SH-SY5Y (cell line): ENCODE measurements around the gene PSD4.

Source experiments
- GATA2 ChIP-seq: IDR thresholded peaks from 2 replicates; pipeline ENCODE4 v1.6.1; 2011; ENCODE audit warnings: mild to moderate bottlenecking, low read depth, low read length
- GATA3 ChIP-seq: IDR thresholded peaks from 2 replicates; pipeline ENCODE4 v1.6.1; 2011; ENCODE audit warnings: low read depth, mild to moderate bottlenecking, low read length, moderate library complexity

GRCh38 chr2:113156278-113157117 lies 17.3 kb upstream of the PSD4 start:
- TF ChIP-seq GATA3: no peak
- TF ChIP-seq GATA2: no peak
